CD4-positive, alpha-beta memory T cell (primary cell): ENCODE measurements around the gene NEK9. TPM values are rescaled to one million over a fixed set of nuclear protein-coding genes. Genes with fewer than 3 reads are reported as not detected.
"Not testable (repeated sequence)": the region's sequence is repeated elsewhere in the genome, so short reads cannot be mapped to it uniquely, and the experiment has no call there.

Source experiments
- CTCF ChIA-PET: fragments of 350-600 bp; sonication (Branson Sonifier 250); formaldehyde crosslinking; loops from one replicate; lab custom pipeline; 2021; ENCODE audit warnings: inconsistent platforms; ENCODE audit not compliant: partially characterized antibody; lab: Charles Lee
- POLR2A ChIA-PET: fragments of 350-600 bp; sonication (Branson Sonifier 250); formaldehyde crosslinking; loops from one replicate; lab custom pipeline; 2021; ENCODE audit not compliant: partially characterized antibody; lab: Charles Lee
- DNase-seq, 5 donors: peaks; one replicate each; pipeline versions ENCODE4 v3.0.0 to v3.0.0-alpha.2; 2020 to 2022; ENCODE audit warnings: mixed read lengths in 1 of 5
- H3K27ac ChIP-seq: one replicate; pipeline ENCODE4 v1.7.0; 2013; ENCODE audit warnings: low read depth, low read length
- H3K27me3 ChIP-seq: 2 replicates; pipeline ENCODE4 v1.7.0; 2013; ENCODE audit warnings: mild to moderate bottlenecking, low read length, moderate library complexity; ENCODE audit not compliant: insufficient read depth
- H3K36me3 ChIP-seq: 2 replicates; pipeline ENCODE4 v1.7.0; 2013; ENCODE audit warnings: mild to moderate bottlenecking, low read length, moderate library complexity; ENCODE audit not compliant: insufficient read depth
- H3K4me1 ChIP-seq: 2 replicates; pipeline ENCODE4 v1.7.0; 2013; ENCODE audit warnings: mild to moderate bottlenecking, low read length, moderate library complexity; ENCODE audit not compliant: insufficient read depth
- H3K4me3 ChIP-seq, 2 donors: one replicate each; pipeline ENCODE4 v1.7.0; 2013; ENCODE audit warnings: low read length in 2 of 2, mild to moderate bottlenecking in 1 of 2
- H3K9me3 ChIP-seq, 2 donors: one replicate each; pipeline ENCODE4 v1.7.0; 2013; ENCODE audit warnings: low read length in 2 of 2, control low read depth in 1 of 2; ENCODE audit not compliant: control insufficient read depth in 1 of 2
- H3K27ac Mint-ChIP-seq, 7 donors: one replicate each; pipeline ENCODE4 v1.8.0; 2020 to 2021; ENCODE audit warnings: mixed read lengths in 7 of 7, mild to moderate bottlenecking in 6 of 7, inconsistent platforms in 3 of 7, moderate library complexity in 3 of 7
- H3K27me3 Mint-ChIP-seq, 2 donors: one replicate each; pipeline ENCODE4 v1.8.0; 2020 to 2021; ENCODE audit warnings: mixed read lengths in 2 of 2
- H3K36me3 Mint-ChIP-seq, 2 donors: one replicate each; pipeline ENCODE4 v1.8.0; 2020 to 2021; ENCODE audit warnings: mixed read lengths in 2 of 2, inconsistent platforms in 1 of 2, mild to moderate bottlenecking in 1 of 2
- H3K4me1 Mint-ChIP-seq, 4 donors: one replicate each; pipeline ENCODE4 v1.8.0; 2020 to 2021; ENCODE audit warnings: mixed read lengths in 4 of 4, mild to moderate bottlenecking in 1 of 4
- H3K4me3 Mint-ChIP-seq, 8 donors: one replicate each; pipeline ENCODE4 v1.8.0; 2020 to 2021; ENCODE audit warnings: mixed read lengths in 8 of 8, mild to moderate bottlenecking in 7 of 8, moderate library complexity in 6 of 8, inconsistent platforms in 3 of 8
- H3K9me3 Mint-ChIP-seq, 8 donors: one replicate each; pipeline ENCODE4 v1.8.0; 2020 to 2021; ENCODE audit warnings: mixed read lengths in 8 of 8, mild to moderate bottlenecking in 5 of 8, inconsistent platforms in 3 of 8, moderate library complexity in 1 of 8
- intact Hi-C: fragments of 100-400 bp; cut with micrococcal nuclease; formaldehyde crosslinking; loops from one replicate; pipeline ENCODE4 v1.15.1; 2023
- polyA plus RNA-seq, 2 donors: library from polyadenylated mRNA; unstranded; fragments of 300-500 nt; fragmentation: Illumina TruSeq; gene quantifications; one replicate each; pipeline ENCODE4 v1.2.3, GENCODE V29; 2021
- total RNA-seq, 2 experiments: library from RNA; stranded (reverse); gene quantifications; one replicate each; pipeline ENCODE4 v1.2.3, GENCODE V29; 2021

The NEK9 gene
- total and polyA plus RNA-seq, 4 experiments from 2014 or later = 9.8 to 133 (median 74.6) TPM

DNA sequence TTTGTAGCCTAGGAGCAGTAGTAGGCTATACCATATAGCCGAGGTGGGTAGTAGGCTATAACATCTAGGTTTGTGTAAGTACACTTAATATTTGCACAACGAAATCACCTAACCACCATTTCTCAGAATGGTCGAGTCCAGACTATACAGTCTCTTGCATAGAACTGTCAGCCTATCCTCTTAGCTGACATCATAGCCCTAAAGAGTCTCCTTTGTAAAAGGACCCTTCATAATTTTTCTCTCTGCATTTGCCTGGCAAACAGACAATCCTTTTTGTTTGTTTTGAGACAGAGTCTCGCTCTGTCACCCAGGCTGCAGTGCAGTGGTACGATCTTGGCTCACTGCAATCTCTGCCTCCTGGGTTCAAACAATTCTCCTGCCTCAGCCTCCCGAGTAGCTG is 23.8 kb upstream of the NEK9 start:
- intact Hi-C loops, DNase-seq, H3K27me3 Mint-ChIP-seq, H3K27ac Mint-ChIP-seq, H3K4me3 Mint-ChIP-seq, H3K27me3 ChIP-seq, POLR2A ChIA-PET, H3K27ac ChIP-seq, H3K4me3 ChIP-seq, H3K9me3 ChIP-seq, H3K36me3 ChIP-seq, CTCF ChIA-PET, H3K9me3 Mint-ChIP-seq: not testable (repeated sequence)
- H3K4me1 ChIP-seq = peaks cover 25% of the 10 kb centered on the region
- Mint-ChIP-seq H3K4me1 (peaks cover 30 to 63% (median 47%) of the 10 kb centered on the region in 4 donors), H3K36me3 (peaks cover 30 to 42% of the 10 kb centered on the region in 2 donors)

- Histone ChIP-seq H3K36me3 (peaks cover 11% of the 10 kb centered on the region), H3K27me3 (no peaks in the 10 kb centered on the region), H3K4me1 (peaks cover 25% of the 10 kb centered on the region), H3K4me3 (no peak overlapping the region), H3K27ac (no peak overlapping the region), H3K9me3 (no peaks in the 10 kb centered on the region)
- ChIA-PET CTCF (no interaction called here), POLR2A (no interaction called here)
- Mint-ChIP-seq H3K9me3 (no peaks in the 10 kb centered on the region), H3K27ac (peak overlapping the region in 3 of 7 donors; percentile 10 to 55 (median 35)), H3K27me3 (no peaks in the 10 kb centered on the region), H3K4me1 (peaks cover 29 to 62% (median 46%) of the 10 kb centered on the region in 4 donors), H3K36me3 (peaks cover 32 to 44% of the 10 kb centered on the region in 2 donors), H3K4me3 (no peak overlapping the region)
- intact Hi-C loops = no loop called here
- DNase-seq = no peak
These were observed 23.3 kb upstream of the NEK9 start for GRCh38 chr14:75150150-75150549.

DNA sequence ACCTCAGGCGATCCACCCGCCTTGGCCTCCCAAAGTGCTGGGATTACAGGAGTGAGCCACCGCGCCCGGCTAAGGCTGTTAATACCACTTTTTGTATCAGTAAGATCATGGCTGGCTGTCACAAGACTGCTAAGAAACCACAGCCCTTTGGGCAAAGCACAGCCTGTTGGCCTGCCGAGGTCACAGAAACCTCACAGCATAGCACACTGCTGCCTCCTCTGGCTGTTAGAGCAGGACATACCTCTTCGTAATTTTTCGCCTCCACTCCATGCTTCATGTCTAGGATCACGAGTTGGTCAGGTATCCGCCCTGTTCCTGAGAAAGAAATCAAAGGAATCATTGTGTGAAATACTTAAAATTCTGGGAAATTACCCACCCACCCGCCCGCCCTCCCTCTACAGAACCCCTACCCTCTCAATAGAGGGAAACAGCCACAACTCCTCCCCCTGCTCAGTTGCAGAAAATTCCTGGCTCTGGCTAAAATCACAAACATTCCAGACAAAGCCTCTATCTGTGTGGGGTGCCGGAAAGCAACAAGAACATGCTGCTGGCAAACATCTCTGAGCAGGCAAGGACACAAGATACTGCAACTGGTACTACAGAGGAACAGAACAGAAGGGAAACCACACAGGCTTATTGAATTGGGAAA is 20.7 kb upstream of the NEK9 start:
- H3K9me3 Mint-ChIP-seq = no peaks in the 10 kb centered on the region
- Histone ChIP-seq H3K4me1 (peaks cover 36% of the 10 kb centered on the region), H3K36me3 (peaks cover 20% of the 10 kb centered on the region), H3K9me3 (no peaks in the 10 kb centered on the region), H3K27me3 (no peaks in the 10 kb centered on the region), H3K4me3 (no peak overlapping the region), H3K27ac (no peak overlapping the region)
- peak overlapping the region in 1 of 8 donors; percentile 3 for H3K4me3 Mint-ChIP-seq
- ChIA-PET CTCF (no interaction called here), POLR2A (interaction anchor here (1.1 kb wide), 1 partner anchor 28 kb away, joined by 6 read pairs; no protein-coding TSS in a partner anchor)
- intact Hi-C loops = no loop called here
- peaks cover 40 to 51% of the 10 kb centered on the region in 2 donors for H3K36me3 Mint-ChIP-seq
- DNase-seq = no peak
- peak overlapping the region in 5 of 7 donors; percentile 20 to 85 (median 31) for H3K27ac Mint-ChIP-seq
- H3K4me1 Mint-ChIP-seq = peaks cover 41 to 77% (median 57%) of the 10 kb centered on the region in 4 donors
- no peaks in the 10 kb centered on the region for H3K27me3 Mint-ChIP-seq

DNA sequence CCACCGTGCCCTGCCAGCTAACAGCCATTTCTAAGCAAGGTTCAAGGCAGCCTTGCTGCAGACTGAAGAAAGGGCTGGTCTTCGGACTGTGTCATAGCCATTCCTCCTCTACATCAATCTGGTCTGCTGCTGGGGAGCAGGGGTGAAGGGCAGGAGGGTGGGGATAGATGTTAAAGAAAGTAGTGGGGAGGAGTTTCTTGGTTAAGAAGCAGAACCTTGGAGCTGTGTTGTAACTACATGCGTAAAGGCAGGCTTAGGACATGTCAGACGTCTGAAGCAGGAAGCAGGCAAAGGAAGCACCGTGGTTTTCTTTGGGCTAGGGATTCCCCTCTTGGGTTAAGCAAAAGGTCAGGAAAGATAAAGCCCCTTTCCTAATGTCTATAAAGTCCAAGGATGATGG is 18.1 kb upstream of the NEK9 start:
- Histone ChIP-seq H3K9me3 (no peaks in the 10 kb centered on the region), H3K4me1 (peaks cover 55% of the 10 kb centered on the region), H3K36me3 (peaks cover 10% of the 10 kb centered on the region), H3K4me3 (no peak overlapping the region), H3K27me3 (no peaks in the 10 kb centered on the region), H3K27ac (no peak overlapping the region)
- peak overlapping the region; percentile 53 to 88 (median 72) for H3K27ac Mint-ChIP-seq
- ChIA-PET POLR2A (interaction anchor here (1.1 to 1.5 kb wide), 3 partner anchors 9 to 150 kb away, joined by 3 to 5 read pairs (median 3); no protein-coding TSS in a partner anchor), CTCF (interaction anchor here (1.4 to 12.3 kb wide), 2 partner anchors 13 to 155 kb away, joined by 3 to 250 read pairs; no protein-coding TSS in a partner anchor)
- no peaks in the 10 kb centered on the region for H3K9me3 Mint-ChIP-seq
- peaks cover 29 to 43% of the 10 kb centered on the region in 2 donors for H3K36me3 Mint-ChIP-seq
- intact Hi-C loops = loop anchor here (5.0 kb wide), 1 partner anchor 32 kb away; the partner anchor contains the start of gene TMED10
- no peaks in the 10 kb centered on the region for H3K27me3 Mint-ChIP-seq
- peak overlapping the region in 4 of 8 donors; percentile 4 to 65 (median 8) for H3K4me3 Mint-ChIP-seq
- peaks cover 47 to 79% (median 63%) of the 10 kb centered on the region in 4 donors for H3K4me1 Mint-ChIP-seq
- DNase-seq = peak in 1 of 5 donors; percentile 39

GRCh38 chr14:75143761-75144527 is 17.1 kb upstream of the NEK9 start:
- Mint-ChIP-seq H3K27ac (peak overlapping the region in 5 of 7 donors; percentile 26 to 84 (median 35)), H3K4me1 (peaks cover 50 to 83% (median 66%) of the 10 kb centered on the region in 4 donors), H3K27me3 (no peaks in the 10 kb centered on the region), H3K4me3 (peak overlapping the region in 1 of 8 donors; percentile 63), H3K9me3 (no peaks in the 10 kb centered on the region), H3K36me3 (peaks cover 20 to 37% of the 10 kb centered on the region in 2 donors)
- intact Hi-C loops = loop anchor here (5.0 kb wide), 1 partner anchor 33 kb away; the partner anchor contains the start of gene TMED10
- Histone ChIP-seq H3K9me3 (no peaks in the 10 kb centered on the region), H3K27me3 (no peaks in the 10 kb centered on the region), H3K36me3 (peaks cover 10% of the 10 kb centered on the region), H3K4me1 (peaks cover 65% of the 10 kb centered on the region), H3K27ac (no peak overlapping the region), H3K4me3 (no peak overlapping the region)
- POLR2A ChIA-PET = interaction anchor here (1.0 kb wide), 1 partner anchor 280 kb away, joined by 3 read pairs; no protein-coding TSS in a partner anchor
- CTCF ChIA-PET = interaction anchor here (0.8 to 12.3 kb wide), 6 partner anchors 9 to 156 kb away, joined by 3 to 250 read pairs (median 4); no protein-coding TSS in a partner anchor
- no peak for DNase-seq

DNA sequence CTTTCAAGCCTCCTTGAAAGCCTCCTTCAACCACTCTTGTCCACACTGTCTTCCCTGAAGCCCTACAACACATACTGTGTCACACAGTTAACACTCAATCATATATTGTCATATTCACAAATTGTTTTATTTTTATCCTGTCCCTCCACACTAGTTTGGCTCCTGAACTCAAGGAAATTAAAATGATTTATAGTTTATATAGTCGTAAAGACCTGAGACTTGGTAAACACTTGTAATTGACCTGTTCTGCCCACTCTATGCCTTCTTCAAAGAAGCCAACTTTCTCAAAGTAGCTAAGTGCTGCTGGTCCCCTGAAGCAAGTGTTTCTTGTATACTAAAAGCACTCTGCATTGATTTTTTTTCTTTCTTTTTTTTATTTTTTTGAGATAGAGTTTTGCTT is 15.6 kb upstream of the NEK9 start:
- H3K27ac ChIP-seq = no peak overlapping the region
- H3K36me3 Mint-ChIP-seq = peaks cover 20 to 37% of the 10 kb centered on the region in 2 donors
- no peaks in the 10 kb centered on the region for H3K27me3 ChIP-seq
- intact Hi-C loops = loop anchor here (1.0 to 5.0 kb wide), 2 partner anchors 35 to 154 kb away; partner anchors contain the start of gene TMED10
- no peak overlapping the region for H3K4me3 ChIP-seq
- ChIA-PET CTCF (interaction anchor here (0.6 to 12.3 kb wide), 5 partner anchors 13 to 157 kb away, joined by 3 to 250 read pairs (median 3); no protein-coding TSS in a partner anchor), POLR2A (interaction anchor here (0.6 to 2.4 kb wide), 3 partner anchors 33 to 281 kb away, joined by 3 to 9 read pairs (median 3); no protein-coding TSS in a partner anchor)
- H3K36me3 ChIP-seq = peaks cover 10% of the 10 kb centered on the region
- H3K27me3 Mint-ChIP-seq = no peaks in the 10 kb centered on the region
- H3K4me1 Mint-ChIP-seq = peaks cover 51 to 81% (median 66%) of the 10 kb centered on the region in 4 donors
- peak overlapping the region; percentile 24 to 93 (median 58) for H3K27ac Mint-ChIP-seq
- no peak overlapping the region for H3K4me3 Mint-ChIP-seq
- DNase-seq = no peak
- peaks cover 76% of the 10 kb centered on the region for H3K4me1 ChIP-seq
- no peaks in the 10 kb centered on the region for H3K9me3 Mint-ChIP-seq
- no peaks in the 10 kb centered on the region for H3K9me3 ChIP-seq
